AG04449 (cell line): ENCODE results near the gene PDK3.

Experiments used
- CTCF ChIA-PET: fragments of 350-600 bp; formaldehyde crosslinking; extraction: SDS; loops from one replicate; lab custom pipeline; 2021; ENCODE audit warnings: antibody characterized with exemption; lab: Yijun Ruan, JAX
- POLR2A ChIA-PET: fragments of 400-600, 350-600 bp; formaldehyde crosslinking; extraction: SDS; loops from one replicate; lab custom pipeline; 2020; ENCODE audit warnings: antibody characterized with exemption, inconsistent platforms; lab: Yijun Ruan, JAX
- DNase-seq: peaks from one replicate; pipeline ENCODE4 v3.0.0-alpha.2; 2010; ENCODE audit warnings: low read depth, low spot score
- H3K4me3 ChIP-seq: 2 replicates; pipeline ENCODE4 v1.5.1; 2011; ENCODE audit warnings: low read depth, mild to moderate bottlenecking, control low read depth, low read length
- CTCF ChIP-seq: IDR thresholded peaks from one replicate; pipeline ENCODE4 v1.5.1; 2011; ENCODE audit warnings: mild to moderate bottlenecking, moderate library complexity, low read length, control low read depth, inconsistent platforms; ENCODE audit not compliant: insufficient read depth; ENCODE audit errors: missing control alignments

Gene PDK3

GRCh38 chrX:24494647-24495075, 29.6 kb downstream of the PDK3 start:
- ChIA-PET CTCF (interaction anchor here (1.3 to 1.4 kb wide), 2 partner anchors 98 to 99 kb away, joined by 3 to 5 read pairs; no protein-coding TSS in a partner anchor), POLR2A (no interaction called here)
- TF ChIP-seq CTCF = no peak
- peak; percentile 24 for DNase-seq
- H3K4me3 ChIP-seq = no peak overlapping the region

GRCh38 chrX:24495700-24496099, 30.6 kb downstream of the PDK3 start:
- no peak for DNase-seq
- H3K4me3 ChIP-seq = no peak overlapping the region
- no peak for TF ChIP-seq CTCF
- CTCF ChIA-PET = interaction anchor here (1.1 to 1.4 kb wide), 3 partner anchors 13 to 236 kb away, joined by 3 to 5 read pairs (median 5); no protein-coding TSS in a partner anchor
- POLR2A ChIA-PET = no interaction called here

- DNase-seq = no peak
- POLR2A ChIA-PET = no interaction called here
- CTCF ChIA-PET = interaction anchor here (0.7 to 4.8 kb wide), 11 partner anchors 11 to 238 kb away, joined by 3 to 77 read pairs (median 6); no protein-coding TSS in a partner anchor
- no peak overlapping the region for H3K4me3 ChIP-seq
- TF ChIP-seq CTCF = peak; percentile 8
Measured at GRCh38 chrX:24498181-24498580, 33.1 kb downstream of the PDK3 start.

GRCh38 chrX:24498975-24499374, 33.9 kb downstream of the PDK3 start:
- no peak for TF ChIP-seq CTCF
- CTCF ChIA-PET = interaction anchor here (0.7 to 4.8 kb wide), 15 partner anchors 9 to 239 kb away, joined by 3 to 77 read pairs (median 5); no protein-coding TSS in a partner anchor
- POLR2A ChIA-PET = no interaction called here
- H3K4me3 ChIP-seq = no peak overlapping the region
- DNase-seq = no peak

- H3K4me3 ChIP-seq = no peak overlapping the region
- DNase-seq = no peak
- no peak for TF ChIP-seq CTCF
- POLR2A ChIA-PET = no interaction called here
- CTCF ChIA-PET = no interaction called here
Measured at GRCh38 chrX:24506082-24506481, 41.0 kb downstream of the PDK3 start.

GRCh38 chrX:24508375-24508774, 43.3 kb downstream of the PDK3 start:
- no peak overlapping the region for H3K4me3 ChIP-seq
- TF ChIP-seq CTCF = no peak
- ChIA-PET CTCF (no interaction called here), POLR2A (no interaction called here)
- no peak for DNase-seq
